Loucy (cell line): ENCODE data around the gene IGLL1.

Experiments
- EZH2phosphoT487 ChIP-seq: fragments of 200-600 bp; IDR thresholded peaks from 2 replicates; pipeline ENCODE4 v1.6.1; 2018; ENCODE audit warnings: antibody characterized with exemption, mild to moderate bottlenecking, moderate library complexity, borderline replicate concordance
- TF ChIP-seq, protein P1 (sequence below): fragments of 200-600 bp; sonication (generic); conservative IDR thresholded peaks from 2 replicates; pipeline ENCODE4 v1.5.1; 2014; ENCODE audit warnings: mild to moderate bottlenecking, antibody characterized with exemption, low read length

DNA sequence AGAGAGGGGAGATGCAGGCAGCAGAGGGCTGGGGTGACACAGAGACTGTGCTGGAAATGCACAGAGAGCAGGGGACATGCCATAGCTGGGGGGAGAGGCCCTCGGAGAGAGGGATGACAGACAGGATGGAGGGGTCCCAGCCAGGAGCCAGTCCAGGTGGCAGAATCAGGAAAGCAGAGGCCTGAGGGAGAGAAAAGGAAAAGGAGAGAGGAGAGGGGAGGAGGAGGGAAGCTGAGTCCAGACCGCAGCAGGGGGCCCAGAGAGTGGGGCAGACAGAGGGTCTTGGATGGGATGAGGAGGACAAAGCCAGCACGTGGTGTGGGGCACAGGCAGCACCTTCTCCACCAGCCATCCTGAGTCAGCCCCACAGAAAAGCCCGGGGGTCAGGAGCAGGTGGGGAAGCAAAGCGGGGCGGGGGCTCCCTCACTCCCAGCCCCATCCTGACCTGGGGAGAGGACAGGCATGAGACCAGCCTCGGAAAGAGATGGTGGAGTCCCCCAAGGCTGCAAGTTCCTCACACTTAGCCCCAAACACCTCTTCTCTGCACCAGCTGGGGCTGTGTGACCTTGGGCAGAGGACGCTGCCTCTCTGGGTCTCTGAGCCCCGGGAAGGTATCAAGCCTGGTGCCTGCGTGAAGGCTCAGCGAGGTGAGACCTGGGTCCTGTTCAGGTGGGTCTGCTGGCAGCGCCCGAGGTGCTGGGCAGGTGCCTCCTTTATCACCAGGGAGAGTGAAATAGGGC, 48.0 kb downstream of the IGLL1 start:
- TF ChIP-seq, protein P1, sequence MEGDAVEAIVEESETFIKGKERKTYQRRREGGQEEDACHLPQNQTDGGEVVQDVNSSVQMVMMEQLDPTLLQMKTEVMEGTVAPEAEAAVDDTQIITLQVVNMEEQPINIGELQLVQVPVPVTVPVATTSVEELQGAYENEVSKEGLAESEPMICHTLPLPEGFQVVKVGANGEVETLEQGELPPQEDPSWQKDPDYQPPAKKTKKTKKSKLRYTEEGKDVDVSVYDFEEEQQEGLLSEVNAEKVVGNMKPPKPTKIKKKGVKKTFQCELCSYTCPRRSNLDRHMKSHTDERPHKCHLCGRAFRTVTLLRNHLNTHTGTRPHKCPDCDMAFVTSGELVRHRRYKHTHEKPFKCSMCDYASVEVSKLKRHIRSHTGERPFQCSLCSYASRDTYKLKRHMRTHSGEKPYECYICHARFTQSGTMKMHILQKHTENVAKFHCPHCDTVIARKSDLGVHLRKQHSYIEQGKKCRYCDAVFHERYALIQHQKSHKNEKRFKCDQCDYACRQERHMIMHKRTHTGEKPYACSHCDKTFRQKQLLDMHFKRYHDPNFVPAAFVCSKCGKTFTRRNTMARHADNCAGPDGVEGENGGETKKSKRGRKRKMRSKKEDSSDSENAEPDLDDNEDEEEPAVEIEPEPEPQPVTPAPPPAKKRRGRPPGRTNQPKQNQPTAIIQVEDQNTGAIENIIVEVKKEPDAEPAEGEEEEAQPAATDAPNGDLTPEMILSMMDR = no peak
- TF ChIP-seq EZH2phosphoT487 = no peak
